LoVo (cell line): Measurements from ENCODE around the gene PACSIN2.

Experiments
- DNase-seq: peaks from one replicate; pipeline ENCODE4 v3.0.0-alpha.2; 2016; ENCODE audit warnings: low spot score

Gene PACSIN2

GRCh38 chr22:42857845-42858481 lies 157.0 kb downstream of the PACSIN2 start:
- DNase-seq, result no peak

DNA sequence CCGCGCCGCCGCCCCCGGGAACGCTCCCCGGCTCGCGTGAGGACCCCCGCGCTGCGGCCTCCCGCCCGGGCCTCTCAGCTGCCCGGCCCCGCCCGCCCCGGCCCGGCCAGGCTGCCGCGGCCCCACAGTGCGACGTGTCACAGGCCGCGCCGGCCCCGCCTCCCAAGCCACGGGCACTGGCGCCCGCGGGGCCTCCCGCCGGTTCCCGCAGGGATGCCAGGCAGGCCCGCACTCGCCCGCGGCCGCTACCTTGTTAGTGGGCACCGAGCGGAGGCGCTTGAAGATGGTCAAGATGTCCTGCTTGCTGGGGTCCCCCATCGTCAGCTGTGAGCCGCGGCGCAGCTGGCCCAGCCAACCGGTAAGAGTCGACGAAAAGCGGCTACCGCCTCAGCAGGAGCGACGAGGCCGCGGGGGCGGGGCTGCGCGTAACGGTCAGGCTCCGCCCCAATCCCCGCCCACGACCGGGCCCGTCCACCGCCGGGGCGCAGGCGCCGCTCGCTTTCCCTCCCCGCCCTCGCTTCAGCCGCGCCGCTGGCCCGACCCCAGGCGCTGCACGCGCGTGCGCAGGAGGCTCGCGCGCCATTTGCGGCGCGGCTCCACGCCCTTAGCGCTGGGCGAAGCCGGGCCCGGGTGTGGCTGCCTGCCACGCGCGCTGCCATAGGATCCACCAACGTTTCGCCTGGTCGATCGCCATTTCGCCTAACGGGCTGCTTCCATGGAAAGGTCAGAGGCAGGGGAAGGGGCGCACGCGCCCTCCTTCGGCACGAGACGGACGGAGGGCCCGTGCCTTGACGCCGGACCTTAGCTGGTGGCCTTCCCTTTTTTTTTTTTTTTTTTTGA lies 157.9 kb downstream of the PACSIN2 start, which contains the start of gene ARFGAP3:
ARFGAP3 (minus strand) TSS at position 409 of the 840 bp plus-strand sequence; CDS start at position 318, 91 bp downstream.
- DNase-seq, result peak; percentile 95

- peak; percentile 29 for DNase-seq
Observed at GRCh38 chr22:42856179-42856864, 158.6 kb downstream of the PACSIN2 start.

DNA sequence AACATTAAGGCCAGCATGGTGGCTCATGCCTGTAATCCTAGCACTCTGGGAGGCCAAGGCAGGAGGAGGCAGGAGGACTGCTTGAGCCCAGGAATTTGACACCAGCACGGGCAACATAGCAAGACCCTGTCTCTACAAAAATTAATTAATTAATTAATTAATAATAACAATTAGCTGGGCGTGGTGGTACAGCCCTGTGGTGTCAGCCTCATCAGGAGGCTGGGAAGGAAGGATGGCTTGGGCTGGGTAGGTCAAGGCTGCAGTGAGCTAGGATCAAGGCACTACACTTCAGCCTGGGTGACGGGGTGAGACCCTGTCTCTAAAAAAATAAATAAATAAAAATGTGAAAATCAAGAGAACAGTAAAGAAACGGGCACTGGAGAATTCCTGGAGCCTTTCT lies 159.2 kb downstream of the PACSIN2 start:
- no peak for DNase-seq

DNA sequence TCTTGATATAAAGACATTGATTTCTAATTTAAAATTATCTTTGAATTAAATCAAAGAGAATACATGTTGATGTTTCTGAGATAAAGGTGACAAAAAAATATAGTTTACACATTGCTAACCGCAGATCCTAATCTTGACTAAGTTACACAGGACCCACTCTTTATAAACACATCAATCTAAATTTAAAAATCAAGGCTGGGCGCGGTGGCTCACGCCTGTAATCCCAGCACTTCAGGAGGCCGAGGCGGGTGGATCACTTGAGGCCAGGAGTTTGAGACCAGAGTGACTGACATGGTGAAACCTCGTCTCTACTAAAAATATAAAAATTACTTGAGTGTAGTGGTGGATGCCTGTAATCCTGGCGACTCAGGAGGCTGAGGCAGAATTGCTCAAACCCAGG lies 159.7 kb downstream of the PACSIN2 start:
- no peak for DNase-seq

- no peak for DNase-seq
Observed at GRCh38 chr22:42848941-42849550, 165.9 kb downstream of the PACSIN2 start.

GRCh38 chr22:42847110-42847509 lies 167.8 kb downstream of the PACSIN2 start:
- no peak for DNase-seq

DNA sequence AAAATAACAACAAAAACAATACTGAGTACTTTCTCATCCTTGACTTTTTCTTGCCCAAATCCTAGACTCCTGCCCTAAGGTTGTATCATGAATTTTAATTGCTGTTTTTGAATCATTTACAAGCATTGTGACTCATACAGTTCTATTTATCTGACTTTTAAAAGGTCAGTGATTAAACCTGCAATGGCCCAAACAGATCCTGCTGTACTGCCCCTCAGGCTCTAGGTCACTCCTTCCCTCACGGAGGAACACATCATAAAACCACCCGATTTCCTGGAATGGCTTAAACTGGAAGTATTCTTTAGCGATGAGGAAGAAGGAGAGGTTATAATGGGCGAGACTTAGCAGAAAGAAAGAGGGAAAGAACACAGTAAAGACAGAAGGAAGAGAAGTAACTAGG lies 170.2 kb downstream of the PACSIN2 start:
- DNase-seq, result peak; percentile 77

DNA sequence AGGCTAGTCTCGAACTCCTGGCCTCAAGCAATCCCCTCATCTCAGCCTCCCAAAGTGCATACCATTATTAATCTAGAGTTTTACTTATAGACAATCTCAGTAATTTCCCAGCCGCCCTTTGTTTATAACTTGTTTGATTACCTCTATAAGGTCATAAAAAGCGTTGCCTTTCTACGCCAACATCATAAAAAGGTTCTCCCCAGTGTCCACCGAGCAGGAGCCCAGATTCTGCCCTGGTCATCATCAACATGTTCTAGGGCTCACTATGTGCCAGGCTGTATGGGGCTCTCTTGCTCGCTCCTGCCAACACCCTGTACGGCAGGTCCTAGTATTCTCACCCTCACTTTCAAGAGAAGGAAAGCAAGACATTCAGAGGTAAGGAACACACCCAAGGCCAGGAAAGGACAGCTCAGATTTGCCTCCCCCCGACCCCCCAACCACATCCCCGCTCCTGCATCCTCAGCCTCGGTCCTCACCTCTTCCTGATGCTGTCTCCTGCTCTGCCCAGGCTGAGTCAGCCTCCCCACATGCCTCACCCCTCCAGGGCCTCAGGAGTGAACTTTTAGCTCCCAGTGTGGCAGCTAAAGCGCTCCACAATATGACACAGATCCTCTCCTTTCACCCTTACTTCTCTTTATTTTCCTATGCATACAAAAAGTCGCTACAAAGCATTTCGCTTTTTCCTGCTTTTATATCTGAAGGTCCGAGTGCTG lies 172.1 kb downstream of the PACSIN2 start:
- no peak for DNase-seq

DNA sequence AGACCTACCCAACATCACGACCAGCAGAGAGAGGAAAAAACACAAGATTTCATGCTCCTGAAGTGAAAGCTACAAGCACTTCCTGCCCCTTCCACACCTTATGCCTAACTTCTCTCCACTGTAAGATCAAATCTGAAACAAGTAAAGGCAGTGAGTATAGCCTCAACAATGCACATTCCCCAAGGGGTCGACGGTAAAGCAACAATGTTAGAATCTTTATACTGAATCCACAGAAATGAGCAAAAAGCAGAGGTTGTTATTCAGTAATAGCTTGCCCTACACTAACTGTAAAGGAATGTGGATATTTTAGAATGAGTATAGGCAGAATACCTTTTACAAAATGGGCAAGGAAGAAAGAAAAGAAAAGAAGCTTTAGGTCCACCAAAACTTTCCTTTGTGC lies 173.5 kb downstream of the PACSIN2 start:
- DNase-seq, result no peak

DNA sequence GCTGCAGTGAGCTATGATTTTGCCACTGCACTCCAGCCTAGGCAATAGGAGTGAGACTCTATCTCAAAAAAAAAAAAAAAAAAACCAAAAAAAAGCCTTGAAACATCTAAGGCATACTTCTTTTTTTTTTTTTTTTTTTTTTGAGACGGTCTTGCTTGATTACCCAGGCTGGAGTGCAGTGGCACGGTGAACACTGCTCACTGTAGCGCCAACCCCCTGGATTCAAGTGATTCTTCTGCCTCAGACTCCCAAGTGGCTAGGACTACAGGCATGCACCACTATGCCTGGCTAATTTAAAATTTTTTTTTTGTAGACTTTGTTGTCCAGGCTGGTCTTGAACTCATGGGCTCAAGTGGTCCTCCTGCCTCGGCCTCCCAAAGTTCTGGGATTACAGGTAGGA lies 177.4 kb downstream of the PACSIN2 start:
- no peak for DNase-seq

DNA sequence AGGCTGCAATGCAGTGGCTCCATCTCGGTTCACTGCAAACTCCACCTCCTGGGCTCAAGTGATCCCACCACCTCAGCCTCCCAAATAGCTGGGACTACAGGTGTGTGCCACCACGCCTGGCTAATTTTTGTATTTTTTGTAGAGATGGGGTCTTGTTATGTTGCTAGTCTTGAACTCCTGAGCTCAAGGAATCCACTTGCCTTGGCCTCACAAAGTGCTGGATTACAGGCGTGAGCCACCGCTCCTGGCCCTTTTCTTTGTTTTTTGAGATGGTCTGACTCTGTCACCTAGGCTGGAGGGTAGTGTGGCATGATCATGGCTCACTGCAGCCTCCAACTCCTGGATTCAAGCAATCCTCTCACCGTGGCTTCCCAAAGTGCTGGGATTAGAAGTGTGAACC lies 178.9 kb downstream of the PACSIN2 start:
- DNase-seq, result no peak

DNA sequence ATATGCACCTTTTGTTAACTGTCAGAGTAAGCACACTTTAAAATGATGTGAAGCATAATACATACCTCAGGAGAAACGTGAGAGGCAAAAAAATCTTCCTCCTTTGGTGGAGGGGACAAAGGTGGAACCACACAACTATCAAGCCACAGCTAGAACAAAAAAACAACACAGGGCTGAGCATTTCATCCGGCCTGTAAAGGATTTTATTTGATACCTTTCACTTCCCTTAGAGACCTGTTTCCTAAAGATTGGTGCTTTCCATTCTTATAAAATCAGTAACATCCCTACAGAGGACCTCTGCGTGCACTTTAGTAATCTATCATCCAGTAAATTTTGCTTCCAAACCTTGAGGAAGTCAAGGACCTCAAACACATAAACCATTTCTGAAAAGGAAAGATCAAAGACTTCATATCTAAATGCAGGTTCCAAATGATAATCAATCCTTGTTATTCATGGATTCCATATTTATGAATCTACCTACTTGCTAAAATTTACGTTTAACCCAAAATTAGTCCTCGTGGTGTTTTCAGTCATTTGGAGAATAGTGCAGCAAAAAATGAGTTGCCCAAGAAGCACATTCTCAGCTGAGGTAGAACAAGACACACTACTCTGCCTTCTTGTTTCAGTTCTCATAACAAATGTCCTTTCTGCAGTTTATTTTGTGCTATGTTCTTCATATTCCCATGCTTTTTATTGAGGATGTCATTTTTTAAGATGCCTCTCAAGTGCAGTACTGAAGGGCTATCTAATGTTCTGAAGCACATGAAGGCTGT lies 180.6 kb downstream of the PACSIN2 start:
- no peak for DNase-seq

- no peak for DNase-seq
Observed at GRCh38 chr22:42833104-42833503, 181.8 kb downstream of the PACSIN2 start.

DNA sequence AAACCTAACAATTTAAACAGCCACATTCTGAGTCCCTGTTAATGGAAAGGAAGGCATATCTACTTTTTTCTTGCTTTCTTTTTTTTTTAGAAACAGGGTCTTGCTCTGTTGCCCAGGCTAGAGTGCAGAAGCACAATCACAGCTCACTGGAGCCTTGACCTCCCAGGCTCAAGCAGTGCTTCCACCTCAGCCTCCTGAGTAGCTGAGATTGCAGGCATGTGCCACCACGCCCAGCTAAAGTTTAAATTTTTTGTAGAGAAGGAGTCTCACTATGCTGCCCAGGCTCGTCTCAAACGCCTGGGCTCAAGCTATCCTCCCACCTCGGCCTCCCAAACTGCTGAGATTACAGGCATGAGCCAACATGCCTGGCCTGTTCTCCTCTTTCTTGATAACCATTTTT lies 183.2 kb downstream of the PACSIN2 start:
- no peak for DNase-seq

DNA sequence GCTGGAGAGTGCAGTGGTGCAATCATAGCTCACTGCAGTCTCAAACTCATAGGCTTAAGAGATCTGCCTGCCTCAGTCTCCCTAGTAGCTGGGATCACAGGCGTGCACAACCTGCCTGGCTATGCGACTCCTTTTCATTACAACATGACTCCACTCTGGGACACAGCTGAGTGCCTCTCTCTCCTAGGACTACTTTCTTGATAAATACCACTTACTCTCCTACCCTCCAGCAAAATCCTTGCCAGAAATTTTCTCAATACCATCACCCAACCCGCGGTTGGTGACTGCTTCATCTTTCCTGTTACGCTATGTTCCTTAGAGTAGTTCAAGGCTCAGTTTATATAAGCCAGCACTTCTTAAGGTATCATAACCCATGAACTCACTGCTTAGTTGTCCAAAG lies 184.8 kb downstream of the PACSIN2 start:
- DNase-seq, result no peak

GRCh38 chr22:42829302-42829701 lies 185.6 kb downstream of the PACSIN2 start:
- no peak for DNase-seq

GRCh38 chr22:42825796-42826195 lies 189.2 kb downstream of the PACSIN2 start:
- no peak for DNase-seq

GRCh38 chr22:42821386-42821785 lies 193.6 kb downstream of the PACSIN2 start:
- DNase-seq, result no peak

- DNase-seq, result no peak
Observed at GRCh38 chr22:42820045-42820763, 194.7 kb downstream of the PACSIN2 start.
